HUDEP-2 (cell line): ENCODE data around the gene HMGXB4.
A peak's percentile ranks its signal among the peaks of the same experiment; 100 is the strongest.

Source experiments
- DNase-seq, 76 experiments: peaks; one replicate each; lab custom pipeline; 2025; ENCODE audit not compliant: unreplicated experiment in 76 of 76; lab: John Stamatoyannopoulos, UW

The HMGXB4 gene

GRCh38 chr22:35324067-35324466, 66.8 kb downstream of the HMGXB4 start:
- DNase-seq, result no peak

- no peak for DNase-seq
Observed at GRCh38 chr22:35324762-35325161, 67.5 kb downstream of the HMGXB4 start.

GRCh38 chr22:35325209-35325608, 67.9 kb downstream of the HMGXB4 start:
- DNase-seq, result no peak

- DNase-seq, result no peak
Observed at GRCh38 chr22:35326854-35327562, 69.7 kb downstream of the HMGXB4 start.

- no peak for DNase-seq
Observed at GRCh38 chr22:35327690-35328471, 70.6 kb downstream of the HMGXB4 start.

- DNase-seq, result no peak
Observed at GRCh38 chr22:35328472-35328885, 71.2 kb downstream of the HMGXB4 start.

- no peak for DNase-seq
Observed at GRCh38 chr22:35329114-35329847, 72.0 kb downstream of the HMGXB4 start.

- DNase-seq, result peak in 73 of 76 experiments; percentile 11 to 84 (median 70)
Observed at GRCh38 chr22:35330258-35330861, 73.1 kb downstream of the HMGXB4 start.

GRCh38 chr22:35332278-35332677, 75.0 kb downstream of the HMGXB4 start:
- DNase-seq, result no peak

- DNase-seq, result no peak
Observed at GRCh38 chr22:35333220-35333619, 75.9 kb downstream of the HMGXB4 start.

- DNase-seq, result no peak
Observed at GRCh38 chr22:35334004-35334403, 76.7 kb downstream of the HMGXB4 start.

GRCh38 chr22:35335468-35335867, 78.2 kb downstream of the HMGXB4 start:
- DNase-seq, result no peak

GRCh38 chr22:35335936-35336781, 78.9 kb downstream of the HMGXB4 start:
- DNase-seq, result peak in 51 of 76 experiments; percentile 7 to 76 (median 26)

- peak in 3 of 76 experiments; percentile 4 to 14 (median 8) for DNase-seq
Observed at GRCh38 chr22:35337932-35338331, 80.6 kb downstream of the HMGXB4 start.

- no peak for DNase-seq
Observed at GRCh38 chr22:35341090-35341874, 84.0 kb downstream of the HMGXB4 start.

- no peak for DNase-seq
Observed at GRCh38 chr22:35342390-35342789, 85.1 kb downstream of the HMGXB4 start.

GRCh38 chr22:35343664-35344550, 86.6 kb downstream of the HMGXB4 start:
- no peak for DNase-seq

GRCh38 chr22:35344956-35345690, 87.8 kb downstream of the HMGXB4 start:
- no peak for DNase-seq
